HepG2 (cell line): Measurements from ENCODE around the gene PDE3A. TPM values are rescaled to one million over a fixed set of nuclear protein-coding genes. Genes with fewer than 3 reads are reported as not detected.

ENCODE experiments used
- STAT5B ChIP-seq: sonication (generic); formaldehyde crosslinking; IDR thresholded peaks from 2 replicates; pipeline ENCODE4 v1.4.0; 2020; ENCODE audit warnings: missing genetic modification reagents
- polyA plus RNA-seq, 8 experiments: library from polyadenylated mRNA; depleted of rRNA in 3 of 8; stranded (reverse) in 7 of 8; unstranded in 1 of 8; fragments of >200 nt; fragmentation: Illumina TruSeq in 4 of 8; extraction: Trizol in 4 of 8; gene quantifications; 2 replicates each; pipeline versions ENCODE4 v1.2.1 to v1.2.3, GENCODE V29; 2011 to 2016; ENCODE audit warnings: low read depth in 4 of 8, missing spikeins in 1 of 8, mixed read lengths in 1 of 8; ENCODE audit not compliant: insufficient read depth in 1 of 8
- total RNA-seq, 5 experiments: library from RNA; depleted of rRNA; stranded (reverse); fragments of >200 nt; fragmentation: Illumina TruSeq; extraction: Trizol; gene quantifications; 2 replicates each; pipeline ENCODE4 v1.2.3, GENCODE V29; 2016; ENCODE audit warnings: low read depth in 1 of 5
- TF ChIP-seq, protein P1 (sequence below): IDR thresholded peaks from 2 replicates; pipeline ENCODE4 v1.6.1; 2016; ENCODE audit warnings: low read depth, missing genetic modification reagents, missing compliant biosample characterization
- TF ChIP-seq, protein P2 (sequence below): sonication (generic); formaldehyde crosslinking; IDR thresholded peaks from 2 replicates; pipeline ENCODE4 v1.8.1; 2022; ENCODE audit warnings: mild to moderate bottlenecking, missing genetic modification reagents
- TF ChIP-seq, protein P3 (sequence below): IDR thresholded peaks from 2 replicates; pipeline ENCODE4 v1.6.1; 2016; ENCODE audit warnings: missing compliant biosample characterization, missing genetic modification reagents, borderline replicate concordance

PDE3A gene
- total and polyA plus RNA-seq, 2 of the 13 experiments (the other 11 are each of a cell fraction or from before 2014, with no cell fraction given) = 0.77 to 1.5 TPM

DNA sequence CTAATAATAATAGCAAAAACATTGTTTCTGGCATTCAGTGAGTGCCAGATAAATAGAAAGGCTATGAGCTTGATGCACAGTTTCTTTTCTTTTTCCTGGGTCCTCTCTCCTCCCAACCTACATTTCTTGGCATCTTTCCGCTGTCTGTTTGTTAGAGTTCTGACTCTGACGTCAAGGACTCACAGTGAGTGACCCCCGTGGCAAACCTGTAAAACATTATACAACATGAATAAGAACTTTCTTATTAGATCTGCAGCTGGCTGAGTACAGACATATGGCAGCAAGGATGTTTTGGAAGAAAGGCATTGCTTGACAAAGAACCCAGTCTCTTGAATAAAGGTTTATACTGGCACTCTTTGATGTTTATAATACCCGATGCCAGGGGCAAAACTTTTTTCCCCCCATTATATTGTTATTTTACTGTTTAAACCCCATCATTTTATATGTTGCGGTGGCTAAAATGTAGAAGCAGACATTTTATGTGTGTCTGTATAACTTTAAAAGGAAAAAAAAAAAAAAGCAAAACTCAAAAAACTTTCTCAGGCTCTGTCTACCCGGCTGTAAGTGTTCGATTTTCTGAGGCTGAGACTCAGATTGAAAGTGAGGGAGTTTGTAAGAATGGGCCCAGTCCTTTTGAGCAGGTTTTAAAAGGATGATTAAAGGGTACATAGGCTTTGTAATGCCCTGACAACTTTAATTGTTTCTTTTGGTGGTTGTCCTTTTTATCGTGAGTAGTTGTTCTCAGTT lies 159.3 kb downstream of the PDE3A start (continued):
- TF ChIP-seq, protein P1, sequence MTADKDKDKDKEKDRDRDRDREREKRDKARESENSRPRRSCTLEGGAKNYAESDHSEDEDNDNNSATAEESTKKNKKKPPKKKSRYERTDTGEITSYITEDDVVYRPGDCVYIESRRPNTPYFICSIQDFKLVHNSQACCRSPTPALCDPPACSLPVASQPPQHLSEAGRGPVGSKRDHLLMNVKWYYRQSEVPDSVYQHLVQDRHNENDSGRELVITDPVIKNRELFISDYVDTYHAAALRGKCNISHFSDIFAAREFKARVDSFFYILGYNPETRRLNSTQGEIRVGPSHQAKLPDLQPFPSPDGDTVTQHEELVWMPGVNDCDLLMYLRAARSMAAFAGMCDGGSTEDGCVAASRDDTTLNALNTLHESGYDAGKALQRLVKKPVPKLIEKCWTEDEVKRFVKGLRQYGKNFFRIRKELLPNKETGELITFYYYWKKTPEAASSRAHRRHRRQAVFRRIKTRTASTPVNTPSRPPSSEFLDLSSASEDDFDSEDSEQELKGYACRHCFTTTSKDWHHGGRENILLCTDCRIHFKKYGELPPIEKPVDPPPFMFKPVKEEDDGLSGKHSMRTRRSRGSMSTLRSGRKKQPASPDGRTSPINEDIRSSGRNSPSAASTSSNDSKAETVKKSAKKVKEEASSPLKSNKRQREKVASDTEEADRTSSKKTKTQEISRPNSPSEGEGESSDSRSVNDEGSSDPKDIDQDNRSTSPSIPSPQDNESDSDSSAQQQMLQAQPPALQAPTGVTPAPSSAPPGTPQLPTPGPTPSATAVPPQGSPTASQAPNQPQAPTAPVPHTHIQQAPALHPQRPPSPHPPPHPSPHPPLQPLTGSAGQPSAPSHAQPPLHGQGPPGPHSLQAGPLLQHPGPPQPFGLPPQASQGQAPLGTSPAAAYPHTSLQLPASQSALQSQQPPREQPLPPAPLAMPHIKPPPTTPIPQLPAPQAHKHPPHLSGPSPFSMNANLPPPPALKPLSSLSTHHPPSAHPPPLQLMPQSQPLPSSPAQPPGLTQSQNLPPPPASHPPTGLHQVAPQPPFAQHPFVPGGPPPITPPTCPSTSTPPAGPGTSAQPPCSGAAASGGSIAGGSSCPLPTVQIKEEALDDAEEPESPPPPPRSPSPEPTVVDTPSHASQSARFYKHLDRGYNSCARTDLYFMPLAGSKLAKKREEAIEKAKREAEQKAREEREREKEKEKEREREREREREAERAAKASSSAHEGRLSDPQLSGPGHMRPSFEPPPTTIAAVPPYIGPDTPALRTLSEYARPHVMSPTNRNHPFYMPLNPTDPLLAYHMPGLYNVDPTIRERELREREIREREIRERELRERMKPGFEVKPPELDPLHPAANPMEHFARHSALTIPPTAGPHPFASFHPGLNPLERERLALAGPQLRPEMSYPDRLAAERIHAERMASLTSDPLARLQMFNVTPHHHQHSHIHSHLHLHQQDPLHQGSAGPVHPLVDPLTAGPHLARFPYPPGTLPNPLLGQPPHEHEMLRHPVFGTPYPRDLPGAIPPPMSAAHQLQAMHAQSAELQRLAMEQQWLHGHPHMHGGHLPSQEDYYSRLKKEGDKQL (CRISPR knock-in tag) = no peak
- TF ChIP-seq, protein P2, sequence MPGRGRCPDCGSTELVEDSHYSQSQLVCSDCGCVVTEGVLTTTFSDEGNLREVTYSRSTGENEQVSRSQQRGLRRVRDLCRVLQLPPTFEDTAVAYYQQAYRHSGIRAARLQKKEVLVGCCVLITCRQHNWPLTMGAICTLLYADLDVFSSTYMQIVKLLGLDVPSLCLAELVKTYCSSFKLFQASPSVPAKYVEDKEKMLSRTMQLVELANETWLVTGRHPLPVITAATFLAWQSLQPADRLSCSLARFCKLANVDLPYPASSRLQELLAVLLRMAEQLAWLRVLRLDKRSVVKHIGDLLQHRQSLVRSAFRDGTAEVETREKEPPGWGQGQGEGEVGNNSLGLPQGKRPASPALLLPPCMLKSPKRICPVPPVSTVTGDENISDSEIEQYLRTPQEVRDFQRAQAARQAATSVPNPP = no peak
- TF ChIP-seq STAT5B (CRISPR knock-in tag) = no peak
- TF ChIP-seq, protein P3, sequence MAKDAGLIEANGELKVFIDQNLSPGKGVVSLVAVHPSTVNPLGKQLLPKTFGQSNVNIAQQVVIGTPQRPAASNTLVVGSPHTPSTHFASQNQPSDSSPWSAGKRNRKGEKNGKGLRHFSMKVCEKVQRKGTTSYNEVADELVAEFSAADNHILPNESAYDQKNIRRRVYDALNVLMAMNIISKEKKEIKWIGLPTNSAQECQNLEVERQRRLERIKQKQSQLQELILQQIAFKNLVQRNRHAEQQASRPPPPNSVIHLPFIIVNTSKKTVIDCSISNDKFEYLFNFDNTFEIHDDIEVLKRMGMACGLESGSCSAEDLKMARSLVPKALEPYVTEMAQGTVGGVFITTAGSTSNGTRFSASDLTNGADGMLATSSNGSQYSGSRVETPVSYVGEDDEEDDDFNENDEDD (CRISPR knock-in tag) = no peak
